Bronchial epithelial cell (primary cell): Measurements from ENCODE around the gene ZBTB3. TPM values are rescaled to one million over a fixed set of nuclear protein-coding genes. Genes with fewer than 3 reads are reported as not detected.
"Not testable (repeated sequence)": the region's sequence is repeated elsewhere in the genome, so short reads cannot be mapped to it uniquely, and the experiment has no call there.

Experiments used
- DNase-seq: peaks from one replicate; pipeline ENCODE4 v3.0.0-alpha.2; 2010; ENCODE audit warnings: low read depth
- FAIRE-seq: peaks from 2 replicates; lab custom pipeline; 2011; peaks lifted over from hg19 to GRCh38; lab: Jason Lieb, UNC
- H3K27me3 ChIP-seq: 2 replicates; pipeline ENCODE4 v1.5.1; 2011; ENCODE audit warnings: low read length; ENCODE audit not compliant: control insufficient read depth, insufficient read depth
- H3K36me3 ChIP-seq: 2 replicates; pipeline ENCODE4 v1.5.1; 2011; ENCODE audit warnings: low read length; ENCODE audit not compliant: control insufficient read depth, insufficient read depth
- H3K4me3 ChIP-seq: 2 replicates; pipeline ENCODE4 v1.5.1; 2011; ENCODE audit warnings: mild to moderate bottlenecking, low read depth, low read length, control low read depth
- CTCF ChIP-seq: IDR thresholded peaks from 2 replicates; pipeline ENCODE4 v1.5.1; 2011; ENCODE audit warnings: mild to moderate bottlenecking, moderate library complexity, low read length, control low read depth, inconsistent platforms; ENCODE audit not compliant: insufficient read depth, severe bottlenecking
- total RNA-seq: library from RNA; depleted of rRNA; stranded (reverse); fragments of >200 nt; gene quantifications from 2 replicates; pipeline ENCODE4 v1.2.1, GENCODE V29; 2014

Gene ZBTB3
- total RNA-seq, 1 donor from 2014 or later, result 11.6 TPM

DNA sequence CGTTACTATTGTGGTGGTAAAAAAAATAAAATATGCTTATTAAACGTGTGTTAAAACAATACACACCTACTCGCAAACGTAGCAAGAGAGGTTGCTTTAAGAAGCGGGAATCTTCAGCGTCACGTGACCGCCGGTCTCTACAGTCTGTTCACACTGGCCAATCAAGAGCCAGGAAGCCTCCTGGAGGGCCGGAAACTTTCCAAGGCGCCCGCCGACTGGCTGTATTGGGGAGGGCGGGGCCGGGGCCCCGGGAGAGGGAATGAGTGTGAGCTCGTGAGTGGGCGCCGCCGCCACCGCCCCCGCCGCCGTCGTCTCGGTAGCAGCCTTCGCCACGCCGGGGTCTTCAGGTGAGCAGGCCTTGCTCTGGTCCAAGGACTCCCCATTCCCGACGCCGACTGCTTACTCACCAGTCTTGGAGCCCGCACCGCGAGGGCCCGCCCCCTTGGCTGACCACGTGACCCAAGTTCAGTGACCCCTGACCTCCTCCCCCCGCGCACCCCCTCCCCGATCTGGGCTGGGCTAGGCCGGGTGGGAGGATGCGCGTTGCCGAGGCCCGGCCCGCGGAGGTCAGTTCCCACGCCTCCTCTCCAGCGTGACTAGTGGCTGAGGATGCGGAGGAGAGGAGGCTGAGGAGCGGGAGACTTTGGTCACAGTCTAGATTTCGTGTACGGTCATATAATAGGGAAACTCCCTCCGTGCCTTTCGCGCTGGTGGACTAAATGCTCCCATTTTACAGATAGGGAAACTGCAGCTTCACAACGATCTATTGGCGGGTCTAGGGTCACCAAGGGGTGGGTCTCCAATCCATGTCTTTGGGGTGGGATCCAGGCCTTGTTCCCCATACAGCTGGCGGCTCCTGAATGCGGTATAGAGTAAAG lies 17.4 kb upstream of the ZBTB3 start, which contains the start of gene TAF6L:
TSS of gene TAF6L (plus strand) at position 253 of the 878 bp plus-strand sequence. CDS start 4,388 bp downstream, outside the sequence.
- TF ChIP-seq CTCF, result no peak
- Histone ChIP-seq H3K4me3 (peak within 1 kb of the TSS; percentile 78), H3K36me3 (peaks cover 11% of the 10 kb centered on the region), H3K27me3 (no peaks in the 10 kb centered on the region)
- FAIRE-seq (no peak), DNase-seq (peak; percentile 92)

GRCh38 chr11:62770778-62771143 lies 16.8 kb upstream of the ZBTB3 start:
- TF ChIP-seq CTCF, result no peak
- no peak for DNase-seq
- H3K4me3 ChIP-seq, result peak overlapping the region; percentile 78
- H3K36me3 ChIP-seq, result peaks cover 8% of the 10 kb centered on the region
- H3K27me3 ChIP-seq, result no peaks in the 10 kb centered on the region
- no peak for FAIRE-seq

DNA sequence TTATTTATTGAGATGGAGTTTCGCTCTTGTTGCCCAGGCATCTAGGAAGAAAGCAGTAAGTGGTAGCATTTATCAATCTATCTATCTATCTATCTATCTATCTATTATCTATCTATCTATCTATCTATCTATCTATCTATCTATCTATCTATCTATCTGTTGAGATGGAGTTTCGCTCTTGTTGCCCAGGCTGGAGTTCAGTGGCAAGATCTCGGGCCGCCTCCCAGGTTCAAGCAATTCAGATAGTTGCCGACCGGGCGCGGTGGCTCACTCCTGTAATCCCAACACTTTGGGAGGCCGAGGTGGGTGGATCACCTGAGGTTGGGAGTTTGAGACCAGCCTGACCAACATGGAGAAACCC lies 6.9 kb upstream of the ZBTB3 start:
- H3K27me3 ChIP-seq, DNase-seq, FAIRE-seq, H3K36me3 ChIP-seq: not testable (repeated sequence)
- peak overlapping the region; percentile 82 for H3K4me3 ChIP-seq

GRCh38 chr11:62757846-62758788 lies 4.2 kb upstream of the ZBTB3 start:
- DNase-seq, result no peak
- H3K36me3 ChIP-seq, result no peaks in the 10 kb centered on the region
- TF ChIP-seq CTCF, result no peak
- H3K4me3 ChIP-seq, result no peak overlapping the region
- no peaks in the 10 kb centered on the region for H3K27me3 ChIP-seq
- no peak for FAIRE-seq

DNA sequence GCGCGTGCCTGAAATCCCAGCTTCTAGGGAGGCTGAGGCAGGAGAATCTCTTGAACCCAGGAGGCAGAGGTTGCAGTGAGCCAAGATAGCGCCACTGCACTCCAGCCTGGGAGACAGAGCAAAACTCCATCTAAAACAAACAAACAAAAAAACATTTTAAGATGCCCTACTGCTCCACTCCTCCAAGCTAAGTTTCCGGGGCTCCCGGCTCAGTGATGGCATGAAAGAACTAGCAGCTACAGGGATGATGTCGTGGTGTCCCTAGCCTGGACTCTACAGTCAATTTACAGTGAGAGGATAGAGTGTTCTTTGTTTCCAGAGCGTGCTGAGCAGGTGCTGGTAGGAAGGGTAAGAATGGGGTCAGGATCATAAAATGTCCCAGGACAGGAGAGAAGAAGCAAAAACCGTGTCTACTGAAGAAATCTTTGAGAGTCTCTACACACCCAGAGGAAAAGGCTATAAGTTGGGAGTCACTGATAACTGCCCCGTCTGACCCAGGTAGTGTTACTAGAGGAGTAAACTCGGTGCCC lies 1.2 kb upstream of the ZBTB3 start:
- Histone ChIP-seq H3K27me3 (no peaks in the 10 kb centered on the region), H3K4me3 (no peak overlapping the region), H3K36me3 (peaks cover 7% of the 10 kb centered on the region)
- FAIRE-seq, result no peak
- TF ChIP-seq CTCF, result no peak
- DNase-seq, result no peak
